SK-N-DZ (cell line): ENCODE measurements around the gene HS2ST1.
"Not testable (repeated sequence)": the region's sequence is repeated elsewhere in the genome, so short reads cannot be mapped to it uniquely, and the experiment has no call there.

Experiments
- DNase-seq: peaks from one replicate; pipeline ENCODE4 v3.0.0-alpha.2; 2015; ENCODE audit warnings: low spot score

The HS2ST1 gene

DNA sequence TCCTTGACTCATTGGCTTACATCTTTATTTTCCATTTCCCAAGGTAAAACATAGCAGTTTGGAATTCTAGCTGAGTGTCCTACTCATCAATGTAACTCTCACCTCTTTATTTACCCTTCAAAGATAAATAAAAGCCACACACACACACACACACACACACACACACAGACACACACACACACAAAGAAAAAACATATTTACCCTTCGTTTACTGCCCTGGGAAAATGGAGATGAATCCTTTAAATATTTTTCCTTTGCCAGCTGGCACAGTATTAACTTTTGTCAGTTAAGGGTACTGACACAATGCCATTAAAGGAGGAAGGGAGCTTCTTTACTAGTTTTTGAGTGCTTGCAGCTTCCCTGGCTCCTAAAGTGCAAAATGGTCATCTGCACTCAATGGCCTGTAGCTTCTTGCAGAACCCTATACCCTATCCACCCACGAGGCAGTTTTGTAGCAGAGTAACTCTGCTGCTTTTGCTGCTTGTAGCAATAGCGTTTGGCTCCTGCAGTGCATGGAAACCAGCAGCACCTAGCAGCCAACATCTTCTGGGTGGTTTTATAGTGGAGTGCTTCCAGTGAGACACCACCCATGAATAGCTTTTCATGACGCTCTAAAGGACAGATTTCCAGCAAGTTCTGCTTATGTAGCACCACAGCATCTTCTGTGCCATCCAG lies 103.7 kb downstream of the HS2ST1 start:
- no peak for DNase-seq

DNA sequence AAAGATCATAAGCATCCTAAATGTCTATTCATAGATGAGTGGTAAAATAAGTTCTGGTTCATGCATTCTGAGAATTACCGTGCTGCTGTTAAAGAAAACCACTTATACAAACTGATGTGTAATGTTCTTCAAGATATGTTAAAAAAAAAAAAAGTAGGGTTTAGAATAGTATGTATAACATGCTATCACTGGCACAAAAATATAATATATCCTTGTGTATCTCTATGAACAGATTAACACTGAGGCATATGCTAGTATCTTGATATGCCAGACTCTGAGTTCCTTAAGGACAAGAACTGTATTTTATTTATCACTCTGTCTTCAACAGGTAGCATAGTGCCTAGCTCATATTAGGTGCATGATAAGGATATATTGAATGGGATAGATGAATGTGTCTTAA lies 108.9 kb downstream of the HS2ST1 start:
- no peak for DNase-seq

DNA sequence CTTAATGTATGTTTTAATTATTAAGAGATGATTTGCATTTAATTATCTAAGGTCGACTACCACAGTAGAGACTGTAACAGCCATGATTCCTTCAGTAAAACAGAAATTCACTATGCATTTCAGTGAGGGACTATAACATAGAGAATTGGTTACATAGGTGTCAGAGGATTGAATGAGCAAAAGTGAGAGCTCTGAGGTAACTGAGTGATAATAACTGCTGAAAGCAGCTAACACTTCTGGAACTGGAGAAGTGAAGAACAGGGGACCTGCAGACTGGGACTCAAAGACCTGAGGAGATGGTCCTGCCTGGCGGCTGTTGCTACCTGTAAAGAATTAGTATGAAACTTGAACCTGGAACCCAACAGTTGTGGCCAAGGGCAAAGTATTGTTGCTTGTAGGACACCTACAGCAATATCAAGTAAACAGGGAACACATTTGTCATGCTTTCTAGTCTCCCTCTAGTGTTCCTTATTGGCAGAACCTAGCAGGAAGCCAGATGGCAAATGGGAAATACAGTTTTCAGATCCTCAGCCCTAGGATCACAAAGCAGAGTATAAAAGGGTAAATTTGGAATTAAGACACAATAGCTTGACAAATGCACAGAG lies 110.6 kb downstream of the HS2ST1 start:
- DNase-seq, result peak; percentile 37

DNA sequence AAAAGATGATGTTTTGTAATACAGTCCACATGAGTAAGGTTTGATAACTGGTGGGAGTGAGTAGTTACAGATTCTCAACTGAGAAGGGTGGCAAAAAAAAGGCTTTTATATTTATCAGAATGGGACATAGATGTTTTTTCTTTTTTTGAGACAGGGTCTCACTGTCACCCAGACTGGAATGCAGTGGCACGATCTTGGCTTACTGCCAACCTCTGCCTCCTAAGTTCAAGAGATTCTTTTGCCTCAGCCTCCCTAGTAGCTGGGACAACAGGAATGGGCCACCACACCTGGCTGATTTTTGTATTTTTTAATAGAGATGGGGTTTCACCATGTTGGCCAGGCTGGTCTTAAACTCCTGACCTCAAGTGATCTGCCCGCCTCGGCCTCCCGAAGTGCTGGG lies 113.1 kb downstream of the HS2ST1 start:
- not testable (repeated sequence) for DNase-seq

DNA sequence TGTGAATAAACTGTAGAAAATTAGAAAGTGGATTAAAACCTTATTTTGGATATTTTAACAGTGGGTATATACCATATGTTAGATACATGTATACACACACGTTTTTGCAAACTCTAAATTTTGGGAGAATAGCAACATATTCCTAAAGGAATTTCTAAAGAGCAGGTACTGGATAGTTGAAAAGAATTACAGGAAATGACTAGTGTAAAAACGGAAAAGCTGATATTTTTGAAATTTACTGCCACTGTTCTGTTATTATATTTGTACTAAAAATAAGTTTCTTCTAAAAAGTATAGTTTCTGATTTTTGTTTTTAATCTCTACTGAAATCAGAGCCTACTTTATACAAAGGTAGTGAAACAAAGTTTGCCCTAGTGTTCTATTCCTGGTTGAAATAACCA lies 114.1 kb downstream of the HS2ST1 start:
- DNase-seq, result no peak

DNA sequence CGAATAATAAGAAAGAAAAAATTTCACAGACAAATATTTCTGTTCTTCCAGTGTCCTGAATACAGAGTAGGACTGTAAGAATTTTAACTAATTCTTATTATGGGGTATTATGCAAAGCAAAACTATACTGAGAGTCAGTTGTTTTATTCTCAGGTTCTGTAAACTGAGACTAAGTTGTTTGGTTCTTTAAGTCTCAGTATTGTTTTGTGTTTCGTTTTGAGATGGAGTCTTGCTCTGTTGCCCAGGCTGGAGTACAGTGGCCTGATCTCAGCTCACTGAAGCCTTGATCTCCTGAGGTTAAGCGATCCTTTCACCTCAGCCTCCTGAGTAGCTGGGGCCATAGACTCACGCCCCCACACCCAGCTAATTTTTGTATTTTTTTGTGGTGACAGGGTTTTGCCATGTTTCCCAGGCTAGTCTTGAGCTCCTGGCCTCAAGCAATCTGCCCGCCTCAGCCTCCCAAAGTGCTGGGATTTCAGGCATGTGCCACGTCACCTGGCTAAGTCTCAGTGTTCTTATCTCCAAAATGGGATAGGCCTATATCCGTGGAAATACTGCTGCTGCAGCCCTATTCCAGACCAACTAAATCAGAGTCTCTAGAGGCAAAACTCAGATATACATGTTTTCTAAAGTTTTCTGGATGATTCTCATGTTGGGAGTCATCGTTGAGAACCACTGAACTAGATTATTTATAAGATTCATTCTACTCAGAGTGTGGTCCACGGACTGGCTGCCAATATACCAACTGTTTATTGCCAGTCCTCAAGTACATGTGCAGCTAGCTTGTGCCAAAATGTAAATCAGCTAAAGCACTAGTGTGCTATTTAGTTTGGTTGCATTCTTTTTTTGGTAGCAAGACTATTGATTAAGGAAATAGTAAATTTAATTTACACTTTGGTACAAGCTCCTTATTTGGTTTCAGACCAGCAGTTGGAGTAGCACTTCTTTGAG lies 116.6 kb downstream of the HS2ST1 start:
- no peak for DNase-seq

DNA sequence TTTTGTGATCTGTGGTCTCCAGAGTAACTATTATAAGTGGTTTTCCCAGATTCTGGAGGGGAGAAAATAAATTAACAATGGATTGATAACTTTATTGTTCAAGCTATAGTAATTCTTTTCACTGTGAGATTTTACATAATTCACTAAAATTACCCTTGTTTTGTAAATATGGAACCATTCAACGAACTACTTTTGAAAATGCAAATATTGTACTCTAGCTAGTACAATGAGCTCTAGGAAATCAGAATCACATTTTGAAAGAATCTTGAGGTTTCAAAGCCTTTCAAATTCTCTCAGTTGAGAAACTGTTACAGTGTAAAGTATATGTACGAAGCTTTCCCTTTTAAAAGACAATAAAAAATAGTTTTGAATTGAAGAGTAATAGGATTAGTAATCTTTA lies 119.9 kb downstream of the HS2ST1 start:
- no peak for DNase-seq

DNA sequence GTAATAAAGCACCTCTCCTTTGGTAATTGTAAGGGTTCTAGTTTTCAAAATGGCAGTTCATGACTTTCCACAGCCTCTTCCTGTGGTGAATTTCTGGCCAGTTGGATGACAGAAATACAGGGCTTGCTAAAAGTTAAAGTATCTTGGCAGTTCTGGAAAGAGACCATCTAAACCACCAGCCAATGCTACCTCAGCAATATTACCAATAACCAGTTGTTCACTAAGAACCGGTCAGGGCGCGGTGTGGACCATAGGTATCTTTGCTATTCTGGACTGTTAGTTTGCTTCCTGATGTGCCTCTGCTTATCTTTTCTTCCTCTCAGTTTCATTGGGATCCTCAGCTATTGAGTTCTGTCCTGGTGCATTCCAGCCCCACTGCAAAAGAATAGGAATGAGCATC lies 124.7 kb downstream of the HS2ST1 start:
- DNase-seq, result no peak

DNA sequence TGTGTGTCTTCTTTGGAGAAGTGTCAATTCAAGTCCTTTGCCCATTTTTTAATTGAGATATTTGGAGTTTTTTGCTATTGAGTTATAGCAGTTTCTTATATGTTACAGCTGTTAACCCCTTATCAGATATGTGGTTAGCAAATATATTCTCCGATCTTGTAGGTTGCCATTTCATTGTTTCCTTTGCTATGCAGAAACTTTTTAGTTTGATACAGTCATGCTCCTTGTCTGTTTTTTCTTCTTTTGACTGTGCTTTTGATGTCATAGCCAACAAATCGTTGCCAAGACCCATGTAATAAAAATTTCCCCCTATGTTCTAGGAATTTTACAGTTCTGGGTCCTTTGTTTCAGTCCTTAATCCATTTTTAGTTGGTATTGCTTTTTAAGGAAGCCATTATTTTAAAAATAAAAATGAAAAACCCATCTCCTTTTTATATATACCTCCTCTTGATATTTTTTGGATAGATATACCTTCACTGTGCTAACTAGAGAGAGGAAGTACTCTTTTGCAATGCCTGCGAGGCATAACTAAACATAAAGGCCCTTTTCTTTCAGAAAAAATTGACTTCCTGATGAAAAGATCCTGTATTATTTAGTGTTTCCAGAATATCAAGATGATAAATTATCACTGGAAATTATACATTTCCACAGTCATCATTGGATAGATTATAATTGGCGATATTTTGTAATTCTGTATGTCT lies 127.8 kb downstream of the HS2ST1 start:
- no peak for DNase-seq

DNA sequence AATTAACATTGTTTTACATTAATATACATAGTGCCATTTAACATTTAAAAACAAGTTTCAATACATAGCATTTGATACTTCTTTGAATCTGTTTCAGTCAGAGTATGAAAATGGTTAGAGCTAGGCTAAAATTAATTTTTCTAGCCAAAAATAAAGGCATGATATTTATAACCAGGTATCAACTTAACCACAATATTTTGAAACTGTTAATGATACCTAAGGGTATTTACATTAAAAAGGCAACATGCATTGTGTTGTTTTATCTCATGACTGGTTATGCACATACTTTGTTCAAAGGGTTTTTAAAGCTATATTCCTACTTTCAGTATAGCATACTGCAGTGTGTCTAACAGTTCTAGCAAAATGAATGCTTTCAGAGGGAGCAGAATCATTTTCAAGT lies 130.0 kb downstream of the HS2ST1 start:
- no peak for DNase-seq

DNA sequence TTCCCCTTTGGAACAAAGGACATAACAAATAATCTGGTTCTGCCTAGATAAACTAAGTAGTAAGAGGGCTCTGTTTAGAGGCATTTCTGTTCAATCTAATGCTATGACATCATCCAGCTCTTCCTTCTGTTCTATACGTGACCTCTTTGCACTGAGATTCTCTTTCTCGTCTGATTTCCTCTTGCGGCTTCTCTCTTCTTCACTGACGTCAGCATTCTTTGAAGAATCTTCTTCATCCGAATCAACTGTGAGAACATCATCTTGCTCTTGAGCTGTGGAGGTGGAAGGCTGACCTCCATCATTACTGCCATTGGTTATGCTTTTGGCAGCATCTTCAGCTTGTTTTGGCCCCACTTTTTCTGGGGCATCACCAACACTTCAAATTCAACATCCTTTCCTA lies 130.4 kb downstream of the HS2ST1 start:
- DNase-seq, result no peak

DNA sequence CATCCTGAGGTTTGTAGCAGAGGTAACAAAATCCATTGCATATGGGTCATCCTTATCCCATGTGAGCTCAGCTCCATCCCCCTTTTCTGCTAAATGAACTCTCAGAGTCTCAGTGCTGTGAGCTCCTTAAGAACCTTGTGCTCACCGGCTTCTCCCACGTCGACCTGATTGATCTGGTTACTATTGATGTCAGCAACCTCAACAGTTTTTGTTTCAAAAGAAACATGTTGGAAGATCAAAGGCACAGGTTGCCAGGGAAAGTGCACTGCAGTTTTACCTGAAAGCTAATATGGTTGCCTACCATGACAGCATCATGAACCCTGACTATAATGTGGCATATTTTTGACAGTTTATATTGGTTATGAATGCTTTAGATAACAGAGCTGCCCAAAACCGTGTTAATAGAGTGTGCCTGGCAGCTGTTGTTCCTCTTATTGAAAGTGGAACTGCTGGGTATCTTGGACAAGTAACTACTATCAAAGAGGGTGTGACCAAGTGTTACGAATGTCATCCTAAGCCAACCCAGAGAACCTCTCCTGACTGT lies 131.4 kb downstream of the HS2ST1 start:
- no peak for DNase-seq

DNA sequence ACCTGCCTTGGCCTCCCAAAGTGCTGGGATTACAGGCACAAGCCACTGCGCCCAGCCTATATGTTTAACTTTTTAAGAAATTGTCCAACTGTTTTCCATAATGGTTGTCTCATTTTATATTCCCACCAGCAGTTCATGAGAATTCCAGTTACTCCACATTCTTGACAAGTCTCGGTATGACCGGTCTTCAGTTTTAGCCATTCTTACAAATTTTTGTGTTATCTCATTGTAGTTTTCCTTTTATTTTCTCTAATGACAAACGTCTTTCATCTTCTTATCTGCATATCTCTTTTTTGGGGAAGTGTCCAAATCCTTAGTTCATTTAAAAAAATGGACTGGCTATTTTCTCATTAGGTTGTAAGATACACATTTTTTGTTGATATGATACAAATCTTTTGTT lies 132.5 kb downstream of the HS2ST1 start:
- DNase-seq, result no peak

DNA sequence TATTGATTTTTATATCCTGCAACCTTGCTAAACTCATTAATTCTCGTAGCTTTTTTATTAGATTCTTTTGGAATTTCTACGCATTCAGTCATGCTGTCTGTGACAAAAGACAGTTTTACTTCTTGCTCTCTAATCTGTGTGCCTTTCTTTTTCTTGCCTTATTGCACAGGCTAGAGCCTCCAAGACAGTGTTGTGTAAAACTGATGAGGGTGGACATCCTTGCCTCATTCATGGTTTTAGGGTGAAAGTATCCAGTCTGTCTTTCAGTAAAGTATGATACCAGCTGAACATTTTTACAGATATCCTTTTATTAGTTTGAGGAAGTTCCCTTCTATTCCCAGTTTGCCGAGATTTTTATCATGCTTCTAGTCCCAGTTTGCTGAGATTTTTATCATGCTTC lies 133.8 kb downstream of the HS2ST1 start:
- DNase-seq, result no peak

DNA sequence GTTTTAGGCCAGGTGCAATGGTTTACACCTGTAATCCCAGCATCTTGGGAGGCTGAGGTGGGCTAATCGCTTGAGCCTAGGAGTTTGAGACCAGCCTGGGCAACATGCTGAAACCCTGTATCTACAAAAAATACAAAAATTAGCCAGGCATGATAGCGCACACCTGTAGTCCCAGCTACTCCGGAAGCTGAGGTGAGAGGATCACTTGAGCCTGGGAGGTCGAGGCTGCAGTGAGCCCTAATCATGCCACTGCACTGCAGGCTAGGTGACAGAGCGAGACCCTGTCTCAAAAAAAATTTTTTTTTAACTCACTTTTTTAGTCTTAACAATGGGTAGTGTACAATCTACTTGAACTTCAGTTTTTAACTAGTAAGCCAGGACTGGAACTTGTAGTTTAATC lies 137.5 kb downstream of the HS2ST1 start:
- no peak for DNase-seq

DNA sequence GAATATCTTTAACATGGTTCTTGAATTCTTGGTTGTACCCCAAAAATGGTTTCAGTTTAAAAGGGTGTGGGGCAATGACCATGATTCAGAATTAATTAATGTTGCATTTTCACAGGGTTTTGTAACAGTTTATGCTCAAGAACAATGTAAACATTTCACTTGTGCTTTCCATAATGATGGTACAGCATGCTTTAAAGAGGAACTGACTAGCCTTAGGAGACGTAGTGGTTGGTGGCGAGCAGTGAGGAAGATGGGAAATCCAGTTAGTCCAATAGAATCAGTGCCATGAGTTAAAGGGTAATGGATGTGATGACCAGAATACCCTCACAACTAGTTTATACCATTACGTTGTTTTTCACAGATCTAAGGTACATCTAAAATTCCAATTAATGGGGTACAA lies 138.0 kb downstream of the HS2ST1 start:
- no peak for DNase-seq

DNA sequence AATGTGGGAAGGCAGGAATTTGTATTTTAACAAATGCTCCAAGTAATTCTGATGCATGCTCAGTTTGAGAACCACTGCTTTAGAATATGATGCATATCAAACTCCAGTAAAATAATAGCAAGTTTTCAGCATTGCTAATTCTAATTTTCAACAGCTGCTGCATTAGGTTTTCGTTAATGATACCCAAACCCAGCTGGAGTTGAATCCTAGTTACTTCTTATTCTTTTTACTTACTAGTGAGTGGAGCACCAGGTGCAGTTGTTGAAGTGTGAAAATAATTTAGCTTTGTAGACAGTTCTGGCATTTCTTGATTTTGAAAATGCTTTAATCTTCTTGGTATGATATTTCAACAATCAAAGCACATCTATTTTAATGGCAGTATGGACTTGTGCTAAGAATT lies 138.5 kb downstream of the HS2ST1 start:
- no peak for DNase-seq

DNA sequence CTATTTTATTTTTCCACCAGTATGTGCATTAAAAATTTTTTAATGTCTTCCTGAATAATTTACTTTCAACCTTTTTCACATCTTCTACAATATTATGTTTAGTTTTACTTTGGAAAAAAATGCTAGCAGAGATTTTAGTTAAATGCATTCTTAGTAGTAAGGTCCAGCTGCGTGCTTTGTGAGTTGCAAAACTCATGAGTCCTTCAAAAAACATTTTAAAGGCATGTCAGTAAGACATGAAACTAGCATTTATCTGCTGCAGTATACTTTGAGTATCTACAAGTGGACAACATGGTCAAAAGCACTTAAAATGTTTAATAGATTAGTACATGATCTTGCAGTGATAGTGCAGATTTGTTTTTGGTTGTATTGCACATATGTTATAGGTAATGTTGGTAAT lies 139.0 kb downstream of the HS2ST1 start:
- DNase-seq, result no peak

DNA sequence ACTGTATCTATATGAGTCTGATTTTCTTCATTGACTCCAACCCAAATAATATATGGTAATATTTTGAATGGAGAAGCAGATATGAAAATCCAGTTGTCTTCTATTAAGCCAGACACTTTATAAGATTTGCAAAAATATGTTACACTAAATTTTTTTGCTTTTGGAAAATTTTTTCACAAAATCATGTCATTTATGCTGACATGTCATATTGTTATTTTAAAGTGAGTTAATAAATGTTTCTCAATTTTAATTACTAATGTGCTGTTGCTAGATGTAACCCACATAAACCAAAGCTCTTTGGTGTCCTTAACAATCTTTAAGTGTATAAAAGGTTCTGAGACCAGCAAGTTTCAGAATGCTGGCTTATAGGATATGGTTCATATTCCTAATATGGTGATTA lies 142.5 kb downstream of the HS2ST1 start:
- DNase-seq, result no peak

DNA sequence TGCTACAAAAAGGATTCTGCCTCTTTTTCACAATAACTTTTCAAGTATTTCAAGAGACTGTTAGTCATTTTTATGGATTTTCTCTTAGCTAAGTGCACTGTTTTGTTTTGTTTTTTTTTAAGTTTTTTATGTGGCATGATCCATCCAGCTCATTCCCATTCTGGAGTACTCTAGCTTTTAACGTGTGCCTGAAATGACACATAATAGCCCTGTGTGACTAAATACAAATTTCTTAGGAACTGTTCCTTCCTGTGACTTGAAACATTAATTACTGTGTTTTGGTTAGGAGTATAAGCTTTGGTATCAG lies 143.9 kb downstream of the HS2ST1 start:
- DNase-seq, result no peak

DNA sequence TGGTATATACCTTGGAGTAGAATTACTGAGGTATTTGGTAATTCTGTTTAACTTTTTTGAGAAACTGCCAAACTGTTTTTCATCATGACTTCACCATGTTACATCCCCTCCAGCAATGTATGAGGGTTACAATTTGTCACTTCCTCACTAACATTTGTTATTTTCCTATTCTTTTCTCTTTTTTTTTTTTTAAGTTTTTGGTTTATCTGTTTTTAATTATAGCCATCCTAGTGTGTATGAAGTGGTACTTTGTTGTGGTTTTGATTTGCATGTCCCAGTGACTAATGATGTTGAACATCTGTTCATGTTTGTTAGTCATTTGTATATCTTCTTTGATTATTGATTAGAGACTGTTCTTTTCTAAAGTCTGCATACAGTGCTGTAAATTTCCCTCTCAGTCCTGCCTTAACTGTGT lies 147.3 kb downstream of the HS2ST1 start:
- DNase-seq, result no peak

DNA sequence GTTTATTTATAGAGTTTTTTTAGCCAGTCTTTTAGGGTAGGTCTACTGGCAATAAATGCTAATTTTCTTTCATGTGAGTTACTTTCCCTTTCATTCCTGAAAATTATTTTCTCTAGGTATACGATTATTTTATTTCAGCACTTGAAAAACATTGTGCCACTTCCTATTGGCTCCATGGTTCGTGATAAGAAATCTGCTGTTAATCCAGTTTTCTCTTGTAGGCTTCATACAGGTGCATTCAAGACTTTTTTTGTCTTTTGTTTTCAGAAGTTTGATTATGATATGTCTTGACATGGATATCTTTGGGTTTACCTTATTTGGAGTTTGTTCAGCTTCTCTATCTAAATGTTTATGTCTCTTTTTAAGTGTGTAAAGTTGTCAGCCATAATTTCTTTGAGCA lies 148.3 kb downstream of the HS2ST1 start:
- DNase-seq, result no peak
